OCI-M2 (cell line): ENCODE results near the gene MCL1.
"Not testable (repeated sequence)": the region's sequence is repeated elsewhere in the genome, so short reads cannot be mapped to it uniquely, and the experiment has no call there.

Experiments used
- DNase-seq: peaks from one replicate; lab custom pipeline; 2025; ENCODE audit not compliant: unreplicated experiment; lab: John Stamatoyannopoulos, UW

The MCL1 gene

GRCh38 chr1:150603711-150604110 is 24.3 kb upstream of the MCL1 start:
- DNase-seq, result no peak

- DNase-seq, result not testable (repeated sequence)
Measured at GRCh38 chr1:150602372-150602771, 23.0 kb upstream of the MCL1 start.

- no peak for DNase-seq
Measured at GRCh38 chr1:150601540-150601939, 22.1 kb upstream of the MCL1 start.

- DNase-seq, result not testable (repeated sequence)
Measured at GRCh38 chr1:150598346-150598745, 18.9 kb upstream of the MCL1 start.

- no peak for DNase-seq
Measured at GRCh38 chr1:150596976-150597375, 17.6 kb upstream of the MCL1 start.

GRCh38 chr1:150596095-150596892 is 16.9 kb upstream of the MCL1 start:
- DNase-seq, result no peak

- DNase-seq, result no peak
Measured at GRCh38 chr1:150582371-150582770, 3.0 kb upstream of the MCL1 start.

GRCh38 chr1:150581962-150582361 is 2.6 kb upstream of the MCL1 start:
- DNase-seq, result not testable (repeated sequence)

GRCh38 chr1:150581437-150581836 is 2.0 kb upstream of the MCL1 start:
- DNase-seq, result not testable (repeated sequence)

- not testable (repeated sequence) for DNase-seq
Measured at GRCh38 chr1:150580966-150581365, 1.6 kb upstream of the MCL1 start.

- DNase-seq, result no peak
Measured at GRCh38 chr1:150579945-150580642, 684 bp upstream of the MCL1 start.

GRCh38 chr1:150578272-150579109 is 919 bp downstream of the MCL1 start:
- no peak for DNase-seq

GRCh38 chr1:150577557-150578271 is 1.7 kb downstream of the MCL1 start:
- DNase-seq, result no peak

GRCh38 chr1:150576794-150577556 is 2.4 kb downstream of the MCL1 start:
- no peak for DNase-seq

- no peak for DNase-seq
Measured at GRCh38 chr1:150576367-150576711, 3.1 kb downstream of the MCL1 start.

- no peak for DNase-seq
Measured at GRCh38 chr1:150575518-150576366, 3.7 kb downstream of the MCL1 start.

GRCh38 chr1:150575072-150575489 is 4.3 kb downstream of the MCL1 start:
- no peak for DNase-seq

- DNase-seq, result no peak
Measured at GRCh38 chr1:150574260-150575071, 4.9 kb downstream of the MCL1 start.
